ENCODE results near the gene TMSB10.

DNA sequence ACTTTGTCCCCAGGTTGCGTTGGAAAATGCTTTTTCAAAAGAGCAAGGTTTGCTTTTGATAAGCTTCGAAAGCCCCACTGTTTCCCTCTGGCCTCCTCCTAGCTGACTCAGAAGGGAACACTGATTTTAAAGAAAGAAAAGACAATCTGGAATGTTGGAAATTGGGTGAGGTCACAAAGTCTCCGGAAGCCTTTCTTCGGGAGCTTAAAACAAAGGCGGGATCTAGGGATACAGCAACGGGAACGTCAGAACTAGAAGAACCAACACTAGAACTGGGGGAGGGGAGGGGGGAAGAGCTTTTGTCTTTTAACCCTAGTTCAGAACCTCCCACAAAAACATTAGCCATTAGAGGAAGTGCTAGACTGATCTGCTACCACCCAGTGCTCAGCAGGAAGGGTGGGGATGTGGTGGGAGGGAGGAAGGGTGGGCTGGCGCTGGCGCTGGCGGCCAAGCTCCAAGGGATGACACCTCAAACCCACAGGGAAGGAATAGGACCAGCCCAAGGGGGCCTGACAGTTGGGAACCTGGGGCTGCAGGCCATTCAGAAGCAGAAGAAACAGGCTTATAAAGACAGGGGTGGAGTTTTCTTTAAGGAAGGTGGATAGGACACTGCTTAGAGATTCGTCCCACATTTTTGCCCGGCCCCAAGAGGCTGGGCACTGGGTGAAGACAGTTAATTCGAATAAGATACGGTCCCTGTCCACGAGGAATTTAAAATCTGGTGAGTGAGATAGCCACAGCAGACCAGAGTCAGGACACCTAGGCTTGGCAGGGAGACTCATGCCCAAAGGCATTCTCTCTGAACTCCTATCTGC is 1.7 kb downstream of the TMSB10 start:
- TF ChIP-seq, protein P1, sequence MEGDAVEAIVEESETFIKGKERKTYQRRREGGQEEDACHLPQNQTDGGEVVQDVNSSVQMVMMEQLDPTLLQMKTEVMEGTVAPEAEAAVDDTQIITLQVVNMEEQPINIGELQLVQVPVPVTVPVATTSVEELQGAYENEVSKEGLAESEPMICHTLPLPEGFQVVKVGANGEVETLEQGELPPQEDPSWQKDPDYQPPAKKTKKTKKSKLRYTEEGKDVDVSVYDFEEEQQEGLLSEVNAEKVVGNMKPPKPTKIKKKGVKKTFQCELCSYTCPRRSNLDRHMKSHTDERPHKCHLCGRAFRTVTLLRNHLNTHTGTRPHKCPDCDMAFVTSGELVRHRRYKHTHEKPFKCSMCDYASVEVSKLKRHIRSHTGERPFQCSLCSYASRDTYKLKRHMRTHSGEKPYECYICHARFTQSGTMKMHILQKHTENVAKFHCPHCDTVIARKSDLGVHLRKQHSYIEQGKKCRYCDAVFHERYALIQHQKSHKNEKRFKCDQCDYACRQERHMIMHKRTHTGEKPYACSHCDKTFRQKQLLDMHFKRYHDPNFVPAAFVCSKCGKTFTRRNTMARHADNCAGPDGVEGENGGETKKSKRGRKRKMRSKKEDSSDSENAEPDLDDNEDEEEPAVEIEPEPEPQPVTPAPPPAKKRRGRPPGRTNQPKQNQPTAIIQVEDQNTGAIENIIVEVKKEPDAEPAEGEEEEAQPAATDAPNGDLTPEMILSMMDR (IDR thresholded peaks at IDR 0.05), result no peak
- TF ChIP-seq ZFX (IDR thresholded peaks at IDR 0.05; ENCODE audit: borderline replicate concordance), result no peak
